G401 (cell line): Measurements from ENCODE around the gene STK11. TPM values are rescaled to one million over a fixed set of nuclear protein-coding genes. Genes with fewer than 3 reads are reported as not detected.

Experiments
- DNase-seq: peaks from one replicate; pipeline ENCODE4 v3.0.0-alpha.2; 2015; ENCODE audit warnings: low spot score
- in situ Hi-C: cut with HindIII; loops from 2 replicates; pipeline ENCODE4 v1.10.0; 2016; ENCODE audit warnings: low sequenced_read_pairs, mixed read lengths
- total RNA-seq: library from RNA; depleted of rRNA; stranded (reverse); fragments of >200 nt; shearing (Covaris generic); gene quantifications from 2 replicates; pipeline ENCODE4 v1.2.3, GENCODE V29; 2014

The STK11 gene
- total RNA-seq, 1 experiment from 2014 or later = 83.6 TPM

GRCh38 chr19:1266916-1267476, 61.4 kb downstream of the STK11 start:
- in situ Hi-C loops = no loop called here
- DNase-seq = peak; percentile 68

GRCh38 chr19:1267477-1268225, 62.1 kb downstream of the STK11 start:
- DNase-seq = no peak
- in situ Hi-C loops = no loop called here

DNA sequence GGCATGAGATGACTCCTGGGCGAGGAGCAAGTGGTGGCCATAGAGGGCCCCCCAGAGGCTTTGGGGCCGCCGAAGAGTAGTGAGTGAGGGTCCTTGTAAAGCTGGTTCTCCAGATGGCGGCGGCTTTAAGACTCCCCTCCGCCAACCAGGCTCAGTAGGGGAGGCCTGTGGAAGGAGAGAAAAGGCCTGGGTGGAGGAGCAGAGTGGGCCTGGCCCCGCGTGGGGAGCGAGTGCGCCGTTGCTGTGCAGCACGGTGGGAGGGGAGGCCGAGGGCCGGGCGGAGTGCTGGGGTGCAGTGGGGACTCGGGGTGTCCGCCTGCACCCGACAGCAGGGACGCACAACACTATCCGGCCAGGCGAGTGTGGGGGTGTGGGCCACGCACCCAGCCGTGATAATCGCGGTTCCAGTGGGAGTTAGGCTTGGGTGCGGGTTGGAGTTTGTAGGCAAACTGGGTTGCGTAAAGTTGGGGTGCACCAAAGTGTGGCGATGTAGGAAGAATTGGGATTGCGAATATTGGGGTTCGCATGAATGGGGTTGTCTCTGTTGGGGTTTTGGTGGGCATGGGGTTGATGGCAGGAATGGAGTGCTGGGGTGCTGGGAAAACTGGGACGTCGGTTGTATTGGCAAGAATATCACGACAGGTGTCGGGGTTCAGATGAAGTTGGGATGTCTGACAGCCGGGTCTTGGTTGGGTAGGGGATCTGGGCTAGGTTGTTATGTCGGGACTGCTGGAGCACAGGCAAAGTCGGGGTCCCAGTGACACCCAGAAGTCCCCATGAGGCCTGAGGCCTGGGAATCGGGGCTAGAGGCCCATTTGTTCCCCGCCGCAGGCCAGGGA, 62.9 kb downstream of the STK11 start:
- no peak for DNase-seq
- in situ Hi-C loops = no loop called here

- peak; percentile 100 for DNase-seq
Observed at GRCh38 chr19:1269065-1269477, 63.5 kb downstream of the STK11 start, which contains the start of gene CIRBP. CIRBP (plus strand) TSS chr19:1269332; CDS start chr19:1270934, 1,602 bp downstream.

DNA sequence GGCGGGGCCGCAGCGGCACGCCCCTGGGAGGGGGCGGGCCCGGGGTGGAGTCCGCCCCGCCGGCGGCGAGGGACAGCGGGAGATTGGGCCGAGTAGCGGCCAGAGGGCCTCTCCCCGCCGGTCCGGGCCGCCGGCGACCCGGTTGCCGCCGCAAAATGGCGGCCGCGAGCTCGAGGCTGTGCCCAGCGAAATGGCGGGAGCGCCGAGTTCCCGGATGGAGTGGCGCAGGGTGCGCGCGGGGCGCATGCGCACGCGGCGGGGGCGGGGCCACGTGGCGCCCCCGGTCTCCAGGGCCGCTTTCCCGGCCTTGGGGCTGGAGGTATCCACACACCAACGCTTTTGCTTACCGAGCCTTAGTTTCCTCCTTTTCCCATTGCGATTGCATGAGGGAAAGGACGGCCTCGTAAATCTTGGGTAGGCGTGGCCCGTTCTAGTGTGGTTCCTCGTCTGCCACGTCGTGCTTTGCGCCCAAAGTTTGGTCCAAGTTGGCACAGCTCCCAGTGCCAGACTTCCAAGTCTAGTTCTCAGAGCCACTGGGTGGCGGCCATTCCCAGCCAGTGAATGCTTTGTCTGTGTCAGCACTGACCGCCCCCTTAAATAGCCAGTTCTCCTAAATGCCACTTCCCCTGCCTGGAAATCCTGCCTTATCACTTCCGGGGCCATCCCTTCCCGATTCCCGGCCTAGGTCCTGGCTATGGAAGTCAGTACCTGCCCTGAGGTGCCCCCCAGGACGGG, 64.1 kb downstream of the STK11 start:
- in situ Hi-C loops = no loop called here
- peak; percentile 72 for DNase-seq

More at GRCh38 chr19:1269065-1269477, 63.5 kb downstream of the STK11 start, which contains the start of gene CIRBP:
- in situ Hi-C loops = no loop called here

GRCh38 chr19:1270213-1270853, 64.8 kb downstream of the STK11 start:
- DNase-seq = no peak
- in situ Hi-C loops = no loop called here

- no peak for DNase-seq
- in situ Hi-C loops = no loop called here
Observed at GRCh38 chr19:1270854-1271527, 65.4 kb downstream of the STK11 start.

- no peak for DNase-seq
- in situ Hi-C loops = no loop called here
Observed at GRCh38 chr19:1271528-1272422, 66.2 kb downstream of the STK11 start.

- in situ Hi-C loops = no loop called here
Observed at GRCh38 chr19:1272423-1273262, 67.1 kb downstream of the STK11 start.

GRCh38 chr19:1273263-1274041, 67.9 kb downstream of the STK11 start:
- no peak for DNase-seq
- in situ Hi-C loops = no loop called here

More at GRCh38 chr19:1272423-1273262, 67.1 kb downstream of the STK11 start:
- DNase-seq = no peak

- in situ Hi-C loops = no loop called here
Observed at GRCh38 chr19:1274081-1274851, 68.7 kb downstream of the STK11 start.

GRCh38 chr19:1274852-1275259, 69.3 kb downstream of the STK11 start:
- in situ Hi-C loops = no loop called here
- DNase-seq = no peak

More at GRCh38 chr19:1274081-1274851, 68.7 kb downstream of the STK11 start:
- no peak for DNase-seq

GRCh38 chr19:1275260-1275975, 69.8 kb downstream of the STK11 start, which contains the start of gene FAM174C:
FAM174C (plus strand) TSS chr19:1275530; CDS start chr19:1275550, 20 bp downstream.
- DNase-seq = peak; percentile 95
- in situ Hi-C loops = no loop called here

DNA sequence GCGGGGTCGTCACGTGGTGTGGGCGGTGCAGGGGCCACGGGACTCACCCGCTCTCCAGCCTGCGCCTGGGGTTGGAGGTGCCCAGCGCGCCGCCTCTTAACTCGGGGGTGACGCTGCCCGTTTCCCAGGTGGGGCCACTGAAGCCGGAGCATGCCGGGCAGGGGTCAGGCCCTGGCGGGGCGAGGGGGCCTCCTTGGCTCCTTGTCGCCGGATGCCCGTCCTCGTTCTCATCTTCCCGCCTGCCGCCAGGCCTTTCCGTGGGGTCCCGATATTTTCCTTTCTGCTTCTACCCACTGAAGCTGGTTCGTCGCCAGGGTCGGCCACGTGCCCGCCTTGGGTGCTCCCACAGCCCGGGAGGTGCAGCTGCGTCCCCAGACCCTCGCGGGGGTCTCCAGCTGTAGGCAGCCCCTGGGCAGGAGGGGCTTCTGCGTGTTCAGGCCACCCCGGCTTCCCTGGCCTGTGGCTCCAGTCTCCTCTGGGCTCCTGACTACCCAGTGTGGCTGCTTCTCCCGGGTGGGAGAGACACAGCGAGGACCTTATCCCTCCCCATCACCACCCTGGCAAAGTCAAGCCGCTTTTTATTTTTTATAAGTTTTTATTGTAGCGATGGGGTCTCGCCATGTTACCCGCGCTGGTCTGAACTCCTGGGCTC, 70.5 kb downstream of the STK11 start:
- no peak for DNase-seq
- in situ Hi-C loops = no loop called here
